WERI-Rb-1 (cell line): ENCODE results near the gene SKAP1.

Experiments used
- DNase-seq: peaks from one replicate; pipeline ENCODE4 v3.0.0-alpha.2; 2020
- H3K27ac ChIP-seq: fragments of 250-450 bp; sonication (Bioruptor Pico); 2 replicates; pipeline ENCODE4 v1.5.1; 2020; ENCODE audit warnings: mild to moderate bottlenecking, moderate library complexity
- H3K27me3 ChIP-seq: fragments of 250-450 bp; sonication (Bioruptor Pico); 2 replicates; pipeline ENCODE4 v1.5.1; 2021; ENCODE audit warnings: mild to moderate bottlenecking, low read depth, moderate library complexity; ENCODE audit not compliant: insufficient read depth, severe bottlenecking
- H3K36me3 ChIP-seq: fragments of 250-450 bp; sonication (Bioruptor Pico); 2 replicates; pipeline ENCODE4 v1.5.1; 2020; ENCODE audit warnings: mild to moderate bottlenecking, moderate library complexity
- H3K4me3 ChIP-seq: 2 replicates; pipeline ENCODE4 v1.5.1; 2011; ENCODE audit warnings: low read depth, mild to moderate bottlenecking, control low read depth, low read length
- H3K9me3 ChIP-seq: fragments of 250-450 bp; sonication (Bioruptor Pico); 2 replicates; pipeline ENCODE4 v1.5.1; 2021; ENCODE audit warnings: mild to moderate bottlenecking, moderate library complexity; ENCODE audit not compliant: severe bottlenecking
- CTCF ChIP-seq: IDR thresholded peaks from 2 replicates; pipeline ENCODE4 v1.5.1; 2011; ENCODE audit warnings: low read depth, mild to moderate bottlenecking, control low read depth, inconsistent platforms, low read length

The SKAP1 gene

GRCh38 chr17:48429638-48430586, at the start of gene SKAP1:
Gene SKAP1, minus strand, starts transcription at chr17:48430214.
- peaks cover 2% of the 10 kb centered on the region for H3K9me3 ChIP-seq
- H3K27me3 ChIP-seq = peaks cover 98% of the 10 kb centered on the region
- DNase-seq = no peak
- TF ChIP-seq CTCF = no peak
- no peaks in the 10 kb centered on the region for H3K36me3 ChIP-seq
- H3K27ac ChIP-seq = no peak within 1 kb of the TSS
- H3K4me3 ChIP-seq = no peak within 1 kb of the TSS

- Histone ChIP-seq H3K27me3 (peaks cover 99% of the 10 kb centered on the region), H3K36me3 (no peaks in the 10 kb centered on the region), H3K27ac (no peak overlapping the region), H3K4me3 (no peak overlapping the region), H3K9me3 (peaks cover 3% of the 10 kb centered on the region)
- no peak for TF ChIP-seq CTCF
- DNase-seq = no peak
Measured at GRCh38 chr17:48479014-48479402, 49.0 kb upstream of the SKAP1 start.

- Histone ChIP-seq H3K9me3 (peaks cover 7% of the 10 kb centered on the region), H3K36me3 (no peaks in the 10 kb centered on the region), H3K27me3 (peaks cover 99% of the 10 kb centered on the region), H3K27ac (no peak overlapping the region), H3K4me3 (no peak overlapping the region)
- DNase-seq = no peak
- TF ChIP-seq CTCF = no peak
Measured at GRCh38 chr17:48478224-48479013, 48.4 kb upstream of the SKAP1 start.

GRCh38 chr17:48477221-48477620, 47.2 kb upstream of the SKAP1 start:
- no peak for TF ChIP-seq CTCF
- H3K4me3 ChIP-seq = no peak overlapping the region
- no peak for DNase-seq
- H3K27me3 ChIP-seq = peaks cover 99% of the 10 kb centered on the region
- peaks cover 7% of the 10 kb centered on the region for H3K9me3 ChIP-seq
- no peaks in the 10 kb centered on the region for H3K36me3 ChIP-seq
- H3K27ac ChIP-seq = no peak overlapping the region

- no peak for TF ChIP-seq CTCF
- peaks cover 5% of the 10 kb centered on the region for H3K9me3 ChIP-seq
Measured at GRCh38 chr17:48472411-48473281, 42.6 kb upstream of the SKAP1 start.

More at GRCh38 chr17:48472411-48473281, 42.6 kb upstream of the SKAP1 start:
- DNase-seq = no peak
- H3K36me3 ChIP-seq = no peaks in the 10 kb centered on the region
- H3K4me3 ChIP-seq = no peak overlapping the region
- peaks cover 98% of the 10 kb centered on the region for H3K27me3 ChIP-seq
- H3K27ac ChIP-seq = no peak overlapping the region
